ENCODE results near the gene FKBP8.

FKBP8 gene

GRCh38 chr19:18520848-18521691, 22.3 kb downstream of the FKBP8 start:
- peak; percentile 20 for DNase-seq

GRCh38 chr19:18519962-18520847, 23.2 kb downstream of the FKBP8 start:
- peak; percentile 76 for DNase-seq

GRCh38 chr19:18518639-18519038, 24.7 kb downstream of the FKBP8 start:
- no peak for DNase-seq

- DNase-seq, result no peak
Measured at GRCh38 chr19:18517606-18518005, 25.8 kb downstream of the FKBP8 start.

- no peak for DNase-seq
Measured at GRCh38 chr19:18515959-18516358, 27.4 kb downstream of the FKBP8 start.

GRCh38 chr19:18514800-18515682, 28.3 kb downstream of the FKBP8 start:
- peak; percentile 36 for DNase-seq

GRCh38 chr19:18513868-18514267, 29.5 kb downstream of the FKBP8 start:
- no peak for DNase-seq

- no peak for DNase-seq
Measured at GRCh38 chr19:18510216-18510615, 33.2 kb downstream of the FKBP8 start.

- no peak for DNase-seq
Measured at GRCh38 chr19:18508585-18508984, 34.8 kb downstream of the FKBP8 start.

- no peak for DNase-seq
Measured at GRCh38 chr19:18507727-18508440, 35.5 kb downstream of the FKBP8 start.

- DNase-seq, result no peak
Measured at GRCh38 chr19:18507021-18507726, 36.2 kb downstream of the FKBP8 start.

- no peak for DNase-seq
Measured at GRCh38 chr19:18506101-18506930, 37.1 kb downstream of the FKBP8 start.

- DNase-seq, result no peak
Measured at GRCh38 chr19:18504886-18505610, 38.3 kb downstream of the FKBP8 start.

- no peak for DNase-seq
Measured at GRCh38 chr19:18503971-18504885, 39.1 kb downstream of the FKBP8 start.

- no peak for DNase-seq
Measured at GRCh38 chr19:18503337-18503970, 39.9 kb downstream of the FKBP8 start.

GRCh38 chr19:18502638-18503294, 40.6 kb downstream of the FKBP8 start:
- no peak for DNase-seq

- DNase-seq, result no peak
Measured at GRCh38 chr19:18502246-18502637, 41.1 kb downstream of the FKBP8 start.

GRCh38 chr19:18501832-18502231, 41.5 kb downstream of the FKBP8 start:
- DNase-seq, result no peak

All from HCEC 1CT (cell line).